Measurements from ENCODE around the gene NDUFS2.
A peak's percentile ranks its signal among the peaks of the same experiment; 100 is the strongest.
"Not testable (repeated sequence)": the region's sequence is repeated elsewhere in the genome, so short reads cannot be mapped to it uniquely, and the experiment has no call there.

Gene NDUFS2

GRCh38 chr1:161255955-161256520 is 53.9 kb downstream of the NDUFS2 start:
- DNase-seq = not testable (repeated sequence)

GRCh38 chr1:161257109-161257508 is 54.9 kb downstream of the NDUFS2 start:
- not testable (repeated sequence) for DNase-seq

GRCh38 chr1:161258439-161259344 is 56.5 kb downstream of the NDUFS2 start, which contains the start of gene PCP4L1:
TSS of gene PCP4L1 (plus strand) at chr1:161258745. CDS start at chr1:161258975, 230 bp downstream.
- peak; percentile 10 for DNase-seq

- DNase-seq = no peak
Observed at GRCh38 chr1:161259345-161259702, 57.2 kb downstream of the NDUFS2 start.

- no peak for DNase-seq
Observed at GRCh38 chr1:161259765-161260164, 57.6 kb downstream of the NDUFS2 start.

GRCh38 chr1:161260376-161261260 is 58.5 kb downstream of the NDUFS2 start:
- no peak for DNase-seq

GRCh38 chr1:161261261-161262235 is 59.4 kb downstream of the NDUFS2 start:
- no peak for DNase-seq

All from activated CD4-positive, alpha-beta T cell treated with anti-CD3 and anti-CD28 coated beads for 1 hour (primary cell).